ENCODE data around the gene GASK1B. TPM values are rescaled to one million over a fixed set of nuclear protein-coding genes. Genes with fewer than 3 reads are reported as not detected.

GASK1B gene
- total RNA-seq, 2 donors from 2014 or later, result 1.3 to 1.8 TPM

GRCh38 chr4:158155656-158156356, 17.0 kb downstream of the GASK1B start:
- Mint-ChIP-seq H3K27me3 (no peaks in the 10 kb centered on the region), H3K36me3 (ENCODE audit: low read depth) (peaks cover 1% of the 10 kb centered on the region), H3K27ac (no peak overlapping the region), H3K4me3 (no peak overlapping the region), H3K4me1 (no peaks in the 10 kb centered on the region)
- no peak for DNase-seq
- peaks cover 3% of the 10 kb centered on the region for H3K9me3 ChIP-seq (ENCODE audit: control insufficient read depth, low read length, poor library complexity, severe bottlenecking)
- ATAC-seq, result no peak

DNA sequence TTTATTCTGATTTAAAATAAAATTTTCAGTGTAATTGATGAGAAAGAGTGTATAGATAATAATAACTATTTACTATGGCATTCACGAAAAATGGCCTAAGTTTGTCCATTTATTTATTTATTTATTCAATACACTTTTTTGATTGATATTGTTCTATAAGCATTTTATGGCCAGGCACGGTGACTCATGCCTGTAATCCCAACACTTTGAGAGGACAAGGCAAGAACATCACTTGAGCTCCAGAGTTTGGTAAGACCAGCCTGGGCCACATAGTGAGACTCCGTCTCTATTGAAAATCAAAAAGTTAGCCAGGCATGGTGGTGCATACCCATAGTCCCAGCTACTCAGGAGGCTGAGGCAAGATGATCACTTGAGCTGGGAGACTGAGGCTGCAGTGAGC, 25.7 kb downstream of the GASK1B start:
- Mint-ChIP-seq H3K4me1 (no peaks in the 10 kb centered on the region), H3K4me3 (no peak overlapping the region), H3K36me3 (ENCODE audit: low read depth) (peaks cover 2% of the 10 kb centered on the region), H3K27ac (no peak overlapping the region), H3K27me3 (peaks cover 6% of the 10 kb centered on the region)
- ATAC-seq (no peak), DNase-seq (no peak)
- H3K9me3 ChIP-seq (ENCODE audit: control insufficient read depth, low read length, poor library complexity, severe bottlenecking), result no peaks in the 10 kb centered on the region

DNA sequence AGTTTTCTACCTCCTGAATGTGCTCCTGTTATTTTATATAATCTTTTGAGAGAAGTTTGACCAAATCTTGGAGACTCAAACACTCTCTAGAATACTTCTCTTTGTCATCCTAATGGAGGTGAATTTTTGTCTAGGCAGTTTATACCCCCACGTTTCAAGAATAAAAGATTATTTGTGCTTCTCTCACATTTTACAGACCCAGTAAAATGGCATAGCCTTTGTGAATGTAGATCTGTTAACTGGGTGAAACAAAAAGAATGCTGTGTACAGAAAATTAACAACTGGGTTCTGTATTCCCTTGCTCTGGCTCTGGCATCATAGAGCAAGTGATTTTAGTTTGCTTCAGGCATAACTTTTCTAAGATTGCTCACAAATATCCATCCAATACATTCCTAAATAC, 26.1 kb downstream of the GASK1B start:
- no peaks in the 10 kb centered on the region for H3K9me3 ChIP-seq (ENCODE audit: control insufficient read depth, low read length, poor library complexity, severe bottlenecking)
- peaks cover 2% of the 10 kb centered on the region for H3K36me3 Mint-ChIP-seq (ENCODE audit: low read depth)
- ATAC-seq (no peak), DNase-seq (no peak)
- no peak overlapping the region for H3K4me3 Mint-ChIP-seq
- no peaks in the 10 kb centered on the region for H3K4me1 Mint-ChIP-seq
- H3K27ac Mint-ChIP-seq, result no peak overlapping the region
- peaks cover 6% of the 10 kb centered on the region for H3K27me3 Mint-ChIP-seq

DNA sequence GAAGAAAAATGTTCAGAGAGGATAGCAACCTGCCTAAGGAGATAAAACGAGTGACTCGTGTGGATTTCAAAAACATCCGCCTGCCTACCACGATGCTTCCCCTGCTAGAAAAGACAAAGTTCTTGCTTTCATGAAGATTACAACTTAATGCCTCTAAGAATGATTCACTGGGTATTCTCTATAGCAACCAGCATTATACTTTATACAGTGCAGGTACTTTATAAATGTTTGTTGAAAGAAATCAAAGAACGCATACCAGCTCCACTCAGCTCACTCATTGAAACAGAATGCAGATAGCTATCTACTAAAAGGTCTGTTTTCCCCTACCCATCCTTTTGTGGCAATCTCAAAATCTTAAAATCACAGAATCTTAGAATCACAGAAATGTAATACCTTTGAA, 33.7 kb downstream of the GASK1B start:
- no peaks in the 10 kb centered on the region for H3K4me1 Mint-ChIP-seq

GRCh38 chr4:158134222-158134621, 38.6 kb downstream of the GASK1B start:
- no peak overlapping the region for H3K4me3 Mint-ChIP-seq
- H3K27me3 Mint-ChIP-seq, result no peaks in the 10 kb centered on the region
- H3K4me1 Mint-ChIP-seq, result no peaks in the 10 kb centered on the region
- no peak for DNase-seq
- no peak for ATAC-seq
- H3K9me3 ChIP-seq (ENCODE audit: control insufficient read depth, low read length, poor library complexity, severe bottlenecking), result no peaks in the 10 kb centered on the region
- H3K27ac Mint-ChIP-seq, result no peak overlapping the region
- no peaks in the 10 kb centered on the region for H3K36me3 Mint-ChIP-seq (ENCODE audit: low read depth)

More for the DNA sequence above, 33.7 kb downstream of the GASK1B start:
- no peak for ATAC-seq
- Mint-ChIP-seq H3K27ac (no peak overlapping the region), H3K36me3 (ENCODE audit: low read depth) (no peaks in the 10 kb centered on the region), H3K27me3 (no peaks in the 10 kb centered on the region), H3K4me3 (no peak overlapping the region)
- DNase-seq, result no peak
- H3K9me3 ChIP-seq (ENCODE audit: control insufficient read depth, low read length, poor library complexity, severe bottlenecking), result no peaks in the 10 kb centered on the region

- no peak overlapping the region for H3K4me3 Mint-ChIP-seq
- DNase-seq, result no peak
- H3K27me3 Mint-ChIP-seq, result no peaks in the 10 kb centered on the region
- H3K36me3 Mint-ChIP-seq (ENCODE audit: low read depth), result no peaks in the 10 kb centered on the region
- H3K4me1 Mint-ChIP-seq, result no peaks in the 10 kb centered on the region
- H3K27ac Mint-ChIP-seq, result no peak overlapping the region
- no peak for ATAC-seq
- no peaks in the 10 kb centered on the region for H3K9me3 ChIP-seq (ENCODE audit: control insufficient read depth, low read length, poor library complexity, severe bottlenecking)
Observed at GRCh38 chr4:158133551-158133950, 39.3 kb downstream of the GASK1B start.

- no peaks in the 10 kb centered on the region for H3K36me3 Mint-ChIP-seq (ENCODE audit: low read depth)
- no peak for DNase-seq
- H3K27me3 Mint-ChIP-seq, result no peaks in the 10 kb centered on the region
- H3K27ac Mint-ChIP-seq, result no peak overlapping the region
- H3K9me3 ChIP-seq (ENCODE audit: control insufficient read depth, low read length, poor library complexity, severe bottlenecking), result no peaks in the 10 kb centered on the region
- no peak for ATAC-seq
- no peak overlapping the region for H3K4me3 Mint-ChIP-seq
- no peaks in the 10 kb centered on the region for H3K4me1 Mint-ChIP-seq
Observed at GRCh38 chr4:158131027-158131426, 41.8 kb downstream of the GASK1B start.

DNA sequence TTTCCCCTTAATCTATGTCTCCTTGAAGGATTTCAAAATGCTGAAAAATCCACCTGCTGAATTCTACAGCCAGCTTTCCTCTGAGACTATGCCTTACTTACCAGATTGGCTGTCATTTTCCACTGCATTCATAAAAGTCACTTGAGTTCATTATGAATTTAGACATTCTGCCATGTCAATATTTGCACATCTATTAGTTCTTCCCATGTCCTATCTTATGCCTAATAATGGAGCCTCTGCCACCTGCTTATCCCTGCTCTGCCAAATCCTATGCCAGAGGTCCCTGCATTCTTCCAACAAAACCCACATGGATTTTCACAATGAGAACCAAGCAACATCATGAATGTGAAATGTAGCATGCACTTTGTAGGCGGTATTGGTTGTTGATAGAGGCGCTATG, 42.6 kb downstream of the GASK1B start:
- no peaks in the 10 kb centered on the region for H3K9me3 ChIP-seq (ENCODE audit: control insufficient read depth, low read length, poor library complexity, severe bottlenecking)
- H3K36me3 Mint-ChIP-seq (ENCODE audit: low read depth), result no peaks in the 10 kb centered on the region
- no peak overlapping the region for H3K27ac Mint-ChIP-seq
- H3K27me3 Mint-ChIP-seq, result no peaks in the 10 kb centered on the region
- no peaks in the 10 kb centered on the region for H3K4me1 Mint-ChIP-seq
- DNase-seq (no peak), ATAC-seq (no peak)
- H3K4me3 Mint-ChIP-seq, result no peak overlapping the region

GRCh38 chr4:158129694-158130093, 43.1 kb downstream of the GASK1B start:
- H3K27me3 Mint-ChIP-seq, result no peaks in the 10 kb centered on the region
- no peaks in the 10 kb centered on the region for H3K4me1 Mint-ChIP-seq
- H3K4me3 Mint-ChIP-seq, result no peak overlapping the region
- no peaks in the 10 kb centered on the region for H3K9me3 ChIP-seq (ENCODE audit: control insufficient read depth, low read length, poor library complexity, severe bottlenecking)
- ATAC-seq, result no peak
- no peak for DNase-seq
- no peak overlapping the region for H3K27ac Mint-ChIP-seq
- no peaks in the 10 kb centered on the region for H3K36me3 Mint-ChIP-seq (ENCODE audit: low read depth)

DNA sequence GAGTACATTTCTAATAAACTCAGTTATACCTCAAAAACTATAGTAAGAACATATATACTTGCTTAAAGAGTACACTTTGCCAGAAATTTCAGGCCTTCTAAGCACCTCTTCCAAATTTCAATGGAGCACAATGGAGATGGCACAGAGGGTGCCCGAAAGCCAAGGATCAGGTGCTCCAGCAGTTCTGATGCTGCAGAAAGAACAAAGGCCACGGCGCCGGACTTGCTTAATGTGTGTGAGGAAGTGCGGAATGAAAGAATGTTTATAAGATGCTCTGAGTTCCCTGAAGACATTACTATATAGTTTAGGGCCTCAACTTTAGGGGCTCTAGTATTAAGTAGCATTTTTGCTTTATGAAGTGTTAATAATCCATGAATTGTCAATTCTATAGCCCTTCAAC, 44.3 kb downstream of the GASK1B start:
- DNase-seq (no peak), ATAC-seq (no peak)
- Mint-ChIP-seq H3K4me3 (no peak overlapping the region), H3K27me3 (no peaks in the 10 kb centered on the region), H3K27ac (no peak overlapping the region), H3K36me3 (ENCODE audit: low read depth) (no peaks in the 10 kb centered on the region), H3K4me1 (no peaks in the 10 kb centered on the region)
- no peaks in the 10 kb centered on the region for H3K9me3 ChIP-seq (ENCODE audit: control insufficient read depth, low read length, poor library complexity, severe bottlenecking)

DNA sequence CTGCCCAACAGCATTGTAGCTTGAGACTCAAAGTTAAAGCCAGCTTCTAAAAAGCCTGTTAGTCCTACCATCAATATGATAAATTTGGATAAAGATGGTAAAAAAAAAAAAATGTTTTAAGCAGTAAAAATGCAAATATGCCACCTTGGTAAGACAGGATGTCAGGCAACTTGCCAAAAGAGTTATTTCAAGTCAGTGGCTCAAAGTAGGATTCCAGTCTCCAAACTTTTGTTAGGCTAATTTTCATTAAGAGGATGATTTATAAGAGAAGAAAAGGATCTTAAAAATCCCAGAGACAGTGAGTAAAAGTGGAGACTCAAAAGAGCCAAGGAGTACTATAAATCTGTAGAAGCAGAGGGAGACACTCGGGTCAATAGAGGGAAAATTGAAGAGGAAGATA, 47.5 kb downstream of the GASK1B start:
- DNase-seq, result no peak
- Mint-ChIP-seq H3K4me3 (no peak overlapping the region), H3K27me3 (no peaks in the 10 kb centered on the region), H3K4me1 (no peaks in the 10 kb centered on the region), H3K36me3 (ENCODE audit: low read depth) (no peaks in the 10 kb centered on the region), H3K27ac (no peak overlapping the region)
- no peak for ATAC-seq
- no peaks in the 10 kb centered on the region for H3K9me3 ChIP-seq (ENCODE audit: control insufficient read depth, low read length, poor library complexity, severe bottlenecking)

Other genes starting within 250 kb of the GASK1B start
- gene TMEM144, start 37.5 kb upstream of the GASK1B start, total RNA-seq, result under 1 TPM in 1 of 2 donors, not detected in 1; 0.50 TPM